Measurements from ENCODE around the gene VDAC2. TPM values are rescaled to one million over a fixed set of nuclear protein-coding genes. Genes with fewer than 3 reads are reported as not detected.

The VDAC2 gene
- total RNA-seq, 1 experiment from 2014 or later = 254 TPM

GRCh38 chr10:75208181-75208580 is 2.4 kb upstream of the VDAC2 start:
- DNase-seq = no peak
- peaks cover 40% of the 10 kb centered on the region for H3K36me3 Mint-ChIP-seq (ENCODE audit: insufficient read depth, unreplicated experiment)
- no peak overlapping the region for H3K27ac Mint-ChIP-seq (ENCODE audit: unreplicated experiment)
- BruUV-seq (replicated peaks) = no TSS peak
- no peaks in the 10 kb centered on the region for H3K27me3 Mint-ChIP-seq (ENCODE audit: unreplicated experiment)
- intact Hi-C loops (cut with micrococcal nuclease; ENCODE audit: unreplicated experiment) = no loop called here
- TF ChIP-seq CTCF (IDR thresholded peaks at IDR 0.05; ENCODE audit: unreplicated experiment) = no peak
- CTCF ChIA-PET = interaction anchor here (0.7 kb wide), 1 partner anchor 14 kb away, joined by 3 read pairs; no protein-coding TSS in a partner anchor
- H3K4me1 Mint-ChIP-seq (ENCODE audit: low read depth, unreplicated experiment) = no peaks in the 10 kb centered on the region
- H3K4me3 Mint-ChIP-seq (ENCODE audit: low read depth, unreplicated experiment) = no peak overlapping the region
- no peaks in the 10 kb centered on the region for H3K9me3 Mint-ChIP-seq (ENCODE audit: low read depth, unreplicated experiment)

GRCh38 chr10:75209086-75209920 is 1.3 kb upstream of the VDAC2 start:
- CTCF ChIA-PET = interaction anchor here (0.6 to 1.8 kb wide), 8 partner anchors 8 to 1115 kb away, joined by 3 to 8 read pairs (median 6); partner anchors contain the start of gene COMTD1
- H3K4me1 Mint-ChIP-seq (ENCODE audit: low read depth, unreplicated experiment) = no peaks in the 10 kb centered on the region
- peak overlapping the region; percentile 93 for H3K27ac Mint-ChIP-seq (ENCODE audit: unreplicated experiment)
- no TSS peak for BruUV-seq (replicated peaks)
- DNase-seq = no peak
- intact Hi-C loops (cut with micrococcal nuclease; ENCODE audit: unreplicated experiment) = no loop called here
- peaks cover 51% of the 10 kb centered on the region for H3K36me3 Mint-ChIP-seq (ENCODE audit: insufficient read depth, unreplicated experiment)
- H3K9me3 Mint-ChIP-seq (ENCODE audit: low read depth, unreplicated experiment) = no peaks in the 10 kb centered on the region
- peak overlapping the region; percentile 83 for H3K4me3 Mint-ChIP-seq (ENCODE audit: low read depth, unreplicated experiment)
- H3K27me3 Mint-ChIP-seq (ENCODE audit: unreplicated experiment) = no peaks in the 10 kb centered on the region
- no peak for TF ChIP-seq CTCF (IDR thresholded peaks at IDR 0.05; ENCODE audit: unreplicated experiment)

GRCh38 chr10:75209921-75210281 is 695 bp upstream of the VDAC2 start:
- no peaks in the 10 kb centered on the region for H3K27me3 Mint-ChIP-seq (ENCODE audit: unreplicated experiment)
- BruUV-seq (replicated peaks) = TSS peak; percentile 95
- CTCF ChIA-PET = interaction anchor here (0.6 to 1.8 kb wide), 9 partner anchors 9 to 527 kb away, joined by 3 to 8 read pairs (median 5); partner anchors contain the start of gene COMTD1
- intact Hi-C loops (cut with micrococcal nuclease; ENCODE audit: unreplicated experiment) = loop anchor here (2.0 kb wide), 1 partner anchor 15 kb away; no protein-coding TSS in a partner anchor
- no peak for TF ChIP-seq CTCF (IDR thresholded peaks at IDR 0.05; ENCODE audit: unreplicated experiment)
- H3K36me3 Mint-ChIP-seq (ENCODE audit: insufficient read depth, unreplicated experiment) = peaks cover 56% of the 10 kb centered on the region
- peak overlapping the region; percentile 93 for H3K27ac Mint-ChIP-seq (ENCODE audit: unreplicated experiment)
- no peaks in the 10 kb centered on the region for H3K4me1 Mint-ChIP-seq (ENCODE audit: low read depth, unreplicated experiment)
- peak; percentile 52 for DNase-seq
- H3K9me3 Mint-ChIP-seq (ENCODE audit: low read depth, unreplicated experiment) = no peaks in the 10 kb centered on the region
- peak overlapping the region; percentile 83 for H3K4me3 Mint-ChIP-seq (ENCODE audit: low read depth, unreplicated experiment)

- no TSS peak for BruUV-seq (replicated peaks)
- H3K27me3 Mint-ChIP-seq (ENCODE audit: unreplicated experiment) = no peaks in the 10 kb centered on the region
- DNase-seq = peak; percentile 25
- H3K4me1 Mint-ChIP-seq (ENCODE audit: low read depth, unreplicated experiment) = peaks cover 5% of the 10 kb centered on the region
- intact Hi-C loops (cut with micrococcal nuclease; ENCODE audit: unreplicated experiment) = loop anchor here (2.0 kb wide), 1 partner anchor 14 kb away; no protein-coding TSS in a partner anchor
- TF ChIP-seq CTCF (IDR thresholded peaks at IDR 0.05; ENCODE audit: unreplicated experiment) = no peak
- peak overlapping the region; percentile 93 for H3K27ac Mint-ChIP-seq (ENCODE audit: unreplicated experiment)
- H3K36me3 Mint-ChIP-seq (ENCODE audit: insufficient read depth, unreplicated experiment) = peaks cover 69% of the 10 kb centered on the region
- H3K9me3 Mint-ChIP-seq (ENCODE audit: low read depth, unreplicated experiment) = no peaks in the 10 kb centered on the region
- H3K4me3 Mint-ChIP-seq (ENCODE audit: low read depth, unreplicated experiment) = peak overlapping the region; percentile 83
- CTCF ChIA-PET = interaction anchor here (0.6 to 1.8 kb wide), 11 partner anchors 10 to 111 kb away, joined by 3 to 9 read pairs (median 3); partner anchors contain the start of gene COMTD1
Observed at GRCh38 chr10:75211007-75211691, 553 bp downstream of the VDAC2 start.

Measured in Calu3 (cell line).